ENCODE results near the gene POLR2M.

DNA sequence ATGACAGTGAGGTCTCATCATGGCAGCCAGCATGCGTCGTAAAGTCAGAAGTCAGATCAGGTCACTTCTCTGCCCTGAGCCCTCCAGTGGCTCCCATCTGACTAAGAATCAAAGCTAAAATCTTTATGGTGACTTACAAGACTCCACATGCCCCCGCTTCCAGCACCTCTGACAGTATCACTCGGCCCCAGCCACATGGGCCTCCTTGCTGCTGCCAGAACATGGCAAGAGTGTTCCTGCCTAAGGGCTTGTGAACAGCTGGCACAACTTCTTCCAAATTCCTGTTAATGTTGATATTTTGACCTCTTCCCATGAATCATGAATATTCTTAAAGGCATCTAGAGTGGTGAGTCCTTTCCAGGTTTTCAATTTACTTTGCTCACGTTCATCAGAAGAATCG is 20.5 kb downstream of the POLR2M start:
- TF ChIP-seq, protein P1, sequence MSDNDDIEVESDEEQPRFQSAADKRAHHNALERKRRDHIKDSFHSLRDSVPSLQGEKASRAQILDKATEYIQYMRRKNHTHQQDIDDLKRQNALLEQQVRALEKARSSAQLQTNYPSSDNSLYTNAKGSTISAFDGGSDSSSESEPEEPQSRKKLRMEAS (IDR thresholded peaks at IDR 0.05), result no peak
- TF ChIP-seq EZH2 (IDR thresholded peaks at IDR 0.05), result no peak
- TF ChIP-seq ELF1 (IDR thresholded peaks at IDR 0.05; ENCODE audit: borderline replicate concordance, low read depth), result no peak

Data from HCT116 (cell line).